RWPE1 (cell line): ENCODE measurements around the gene DDIAS.

Experiments
- CTCF ChIA-PET: fragments of 350-600 bp; sonication (Branson Sonifier 250); formaldehyde crosslinking; extraction: SDS; loops from one replicate; lab custom pipeline; 2021; lab: Yijun Ruan, JAX
- POLR2A ChIA-PET: fragments of 400-600 bp; formaldehyde crosslinking; extraction: SDS; loops from one replicate; lab custom pipeline; 2020; ENCODE audit warnings: antibody characterized with exemption; ENCODE audit not compliant: low non-redundant PET; lab: Yijun Ruan, JAX
- DNase-seq: peaks from one replicate; pipeline ENCODE4 v3.0.0; 2012; ENCODE audit warnings: low spot score
- H3K27ac ChIP-seq: fragments of 450-650 bp; 2 replicates; pipeline ENCODE4 v1.5.1; 2017
- CTCF ChIP-seq: fragments of 450-650 bp; conservative IDR thresholded peaks from 2 replicates; pipeline ENCODE4 v1.5.1; 2017; ENCODE audit warnings: low read depth, mild to moderate bottlenecking

Gene DDIAS

GRCh38 chr11:82930229-82930628, 28.7 kb downstream of the DDIAS start:
- no peak for TF ChIP-seq CTCF
- CTCF ChIA-PET = interaction anchor here (0.6 kb wide), 1 partner anchor 19 kb away, joined by 3 read pairs; no protein-coding TSS in a partner anchor
- no peak overlapping the region for H3K27ac ChIP-seq
- no peak for DNase-seq
- POLR2A ChIA-PET = no interaction called here

- DNase-seq = no peak
- ChIA-PET POLR2A (no interaction called here), CTCF (interaction anchor here (0.6 kb wide), 1 partner anchor 19 kb away, joined by 3 read pairs; no protein-coding TSS in a partner anchor)
- TF ChIP-seq CTCF = no peak
- no peak overlapping the region for H3K27ac ChIP-seq
Observed at GRCh38 chr11:82930734-82931133, 29.2 kb downstream of the DDIAS start.

- ChIA-PET POLR2A (no interaction called here), CTCF (no interaction called here)
- H3K27ac ChIP-seq = no peak overlapping the region
- no peak for TF ChIP-seq CTCF
- DNase-seq = no peak
Observed at GRCh38 chr11:82932564-82932963, 31.0 kb downstream of the DDIAS start.

GRCh38 chr11:82936261-82936660, 34.7 kb downstream of the DDIAS start:
- no peak for DNase-seq
- ChIA-PET CTCF (interaction anchor here (0.7 kb wide), 1 partner anchor 167 kb away, joined by 5 read pairs; no protein-coding TSS in a partner anchor), POLR2A (no interaction called here)
- TF ChIP-seq CTCF = no peak
- no peak overlapping the region for H3K27ac ChIP-seq

- H3K27ac ChIP-seq = no peak overlapping the region
- DNase-seq = no peak
- no peak for TF ChIP-seq CTCF
- POLR2A ChIA-PET = no interaction called here
- CTCF ChIA-PET = no interaction called here
Observed at GRCh38 chr11:82937554-82937953, 36.0 kb downstream of the DDIAS start.

- CTCF ChIA-PET = interaction anchor here (0.6 kb wide), 1 partner anchor 316 kb away, joined by 3 read pairs; no protein-coding TSS in a partner anchor
- no peak for DNase-seq
- POLR2A ChIA-PET = no interaction called here
- no peak overlapping the region for H3K27ac ChIP-seq
- no peak for TF ChIP-seq CTCF
Observed at GRCh38 chr11:82939456-82939855, 37.9 kb downstream of the DDIAS start.
